NCI-H1417 (cell line): Measurements from ENCODE around the gene WDR83.
"Not testable (repeated sequence)": the region's sequence is repeated elsewhere in the genome, so short reads cannot be mapped to it uniquely, and the experiment has no call there.

ENCODE experiments used
- DNase-seq, 3 experiments: peaks; one replicate each; lab custom pipeline; 2025; lab: John Stamatoyannopoulos, UW

The WDR83 gene

DNA sequence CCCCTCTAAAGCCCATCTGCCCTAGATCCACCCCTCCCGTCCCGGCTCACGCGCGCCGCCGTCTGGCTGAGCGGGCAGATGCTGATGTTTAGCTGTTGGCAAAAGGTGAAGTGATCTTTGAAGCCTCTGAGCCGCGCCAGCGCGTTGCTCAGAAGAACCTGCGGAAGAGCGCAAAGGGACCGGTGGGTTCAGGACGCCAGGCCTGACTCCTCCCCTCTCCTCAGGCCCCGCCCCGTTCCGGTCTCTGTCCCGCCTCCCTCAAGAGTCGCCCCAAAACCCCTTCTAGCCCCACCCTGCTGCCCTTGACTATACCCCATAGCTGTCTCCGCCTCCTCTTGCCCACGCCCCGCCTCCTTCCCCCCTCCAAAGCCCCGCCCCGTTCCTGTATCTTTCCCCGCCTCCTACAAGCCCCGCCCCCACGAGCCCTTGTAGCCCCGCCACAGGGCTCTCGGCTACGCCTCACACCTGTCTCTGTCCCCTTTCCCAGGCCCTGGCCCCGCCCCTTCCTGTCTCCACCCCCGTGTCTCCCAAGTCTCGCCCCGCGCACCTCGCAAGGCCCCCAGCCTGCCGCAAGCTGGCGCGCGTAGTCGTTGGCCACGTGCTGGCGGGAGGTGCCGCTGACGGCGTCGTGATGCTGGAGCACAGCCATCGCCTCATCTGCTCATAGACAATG lies 9.6 kb upstream of the WDR83 start:
- DNase-seq, result no peak

DNA sequence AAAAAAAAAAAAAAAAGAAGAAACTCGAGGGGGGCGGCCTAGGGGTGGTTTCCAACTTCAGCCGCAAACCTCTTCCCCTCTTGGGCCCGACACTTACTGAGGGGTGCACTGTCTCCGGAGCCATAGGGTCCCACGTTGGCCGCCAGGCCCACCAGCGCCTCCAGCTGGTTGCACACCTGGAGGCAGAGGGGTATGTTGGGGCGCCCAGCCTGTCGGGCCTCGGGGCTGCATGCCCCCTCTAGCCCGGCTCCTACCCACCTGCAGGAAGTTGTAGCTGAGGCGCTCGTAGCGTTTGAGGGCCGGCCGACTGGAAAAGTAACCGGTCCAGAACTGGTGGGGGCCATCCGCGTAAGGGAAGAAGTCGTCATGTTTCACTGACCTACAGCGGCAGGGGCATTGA lies 8.6 kb upstream of the WDR83 start:
- no peak for DNase-seq

DNA sequence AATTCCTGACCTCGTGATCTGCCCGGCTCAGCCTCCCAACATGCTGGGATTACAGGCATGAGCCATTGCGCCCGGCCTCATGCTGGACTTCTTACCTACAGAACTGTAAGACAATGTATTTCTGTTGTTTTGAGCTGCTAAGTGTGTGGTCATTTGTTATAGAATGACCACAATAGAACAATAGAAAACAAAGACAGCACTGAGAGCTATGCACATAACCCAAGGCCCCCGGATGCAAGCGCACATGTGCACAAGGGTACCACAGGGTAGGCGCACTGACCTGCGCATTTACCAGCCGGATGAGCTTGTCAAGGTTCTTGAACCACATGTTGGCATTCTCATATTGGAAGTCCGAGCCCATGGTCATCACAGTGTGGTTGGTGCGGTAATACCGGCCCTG lies 5.6 kb upstream of the WDR83 start:
- no peak for DNase-seq

DNA sequence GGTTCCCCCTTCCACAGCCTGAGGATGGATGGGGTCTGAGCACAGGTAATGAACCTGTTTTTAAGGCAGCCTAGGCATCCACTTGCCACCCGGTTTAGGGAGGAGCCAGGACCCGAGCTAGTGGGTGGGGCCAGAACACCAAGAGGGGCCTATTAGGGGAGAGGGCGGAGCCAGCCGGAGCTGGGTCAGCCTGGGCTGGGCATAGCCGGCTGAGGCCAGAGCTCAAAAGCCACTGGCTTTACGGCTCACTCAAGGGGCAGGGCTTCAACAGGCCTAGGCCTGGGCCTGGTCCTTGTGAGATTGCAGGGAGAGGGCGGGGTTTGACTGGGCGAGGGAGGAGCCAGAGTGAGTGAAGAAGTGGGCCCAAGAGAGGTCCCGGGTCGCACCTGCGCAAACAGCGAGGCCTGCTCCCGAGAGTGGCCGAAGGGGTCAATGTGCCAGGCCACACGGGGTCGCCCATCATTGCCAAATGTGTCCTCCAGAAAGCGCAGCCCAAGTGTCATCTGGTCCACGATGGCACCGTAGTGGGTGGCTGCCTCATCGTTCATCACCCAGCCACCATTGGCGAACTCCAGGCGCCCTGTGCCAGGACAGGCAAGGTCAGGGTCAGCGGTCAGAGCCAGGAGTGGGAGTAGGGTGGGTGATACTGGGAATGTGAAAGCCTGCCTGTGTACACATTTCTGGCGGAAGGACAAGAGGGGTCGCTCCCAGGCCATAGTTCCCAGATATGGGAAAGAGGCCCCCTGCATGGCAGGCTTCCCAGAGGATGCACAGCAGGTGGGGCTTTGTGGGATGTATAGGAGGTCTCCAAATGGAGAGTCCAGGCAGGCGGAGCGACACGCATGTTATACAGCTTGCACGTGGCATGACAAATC lies 2.0 kb upstream of the WDR83 start:
- DNase-seq, result no peak

DNA sequence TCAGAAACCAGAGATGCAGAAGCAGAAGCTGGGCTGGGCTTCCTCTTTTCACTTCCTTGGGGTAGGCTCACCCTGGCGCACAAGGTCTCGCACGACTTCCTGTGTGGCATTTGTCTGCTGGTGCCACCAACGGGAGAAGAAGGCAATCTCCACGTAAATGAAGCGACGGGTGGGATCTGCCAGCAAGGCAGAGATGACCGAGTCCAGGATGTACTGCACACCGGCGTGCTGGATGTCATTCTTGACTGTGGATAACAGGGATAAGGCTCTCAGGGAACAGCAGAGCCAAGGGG lies 1.4 kb upstream of the WDR83 start:
- no peak for DNase-seq

DNA sequence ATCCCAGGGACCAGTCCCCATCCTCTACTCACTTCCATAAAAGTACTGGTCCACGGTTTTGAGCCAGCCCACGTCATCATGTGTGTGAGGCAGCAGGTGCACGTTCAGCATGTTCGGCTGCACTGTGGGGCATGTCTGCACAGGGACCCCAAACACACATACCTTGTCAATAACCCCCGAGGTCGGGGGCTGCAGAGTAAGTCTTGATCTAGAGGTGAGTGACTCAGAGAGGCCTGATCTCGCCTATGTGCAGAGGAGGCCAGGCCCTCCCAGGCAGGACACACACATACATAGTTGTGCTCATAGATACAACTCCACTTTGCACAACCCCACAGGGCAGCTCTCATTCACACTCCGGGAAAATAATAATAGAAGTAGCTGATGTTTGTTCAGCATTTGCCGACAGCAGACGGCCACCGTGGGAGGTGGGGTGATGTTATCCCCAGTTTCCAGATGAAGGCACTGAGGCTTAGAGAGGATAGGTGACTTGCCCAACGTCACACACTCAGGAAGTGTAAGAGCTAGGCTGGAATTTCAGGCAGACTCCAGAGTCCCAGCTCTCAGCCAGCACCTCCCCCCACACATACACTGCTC lies 839 bp upstream of the WDR83 start:
- DNase-seq, result no peak

DNA sequence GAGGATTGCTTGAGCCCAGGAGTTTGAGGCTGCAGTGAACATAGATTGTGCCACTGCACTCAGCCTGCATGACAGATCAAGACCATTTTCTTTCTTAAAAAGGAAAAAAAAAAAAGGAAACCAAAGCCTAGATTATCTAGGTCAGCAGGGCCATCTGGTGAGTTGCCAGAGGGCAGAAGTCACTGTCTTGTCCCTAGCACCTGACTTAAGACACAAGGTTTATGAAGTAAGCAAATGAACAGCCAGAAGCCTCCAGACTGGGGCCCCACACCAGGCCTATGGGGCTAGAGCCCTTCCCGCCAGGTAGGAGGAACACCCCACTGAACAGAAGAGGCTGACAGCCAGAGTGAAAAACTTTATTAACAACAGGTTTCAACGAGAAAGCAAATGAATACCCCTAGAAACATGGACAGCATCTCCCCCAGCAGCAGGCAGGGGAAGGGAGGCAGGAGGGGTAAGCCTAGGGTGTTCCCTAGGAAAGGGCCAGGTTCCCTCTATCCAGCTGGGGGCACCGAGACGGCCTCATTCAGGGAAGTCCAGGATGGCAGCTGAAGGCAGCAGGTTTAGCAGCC lies 1.2 kb downstream of the WDR83 start:
- DNase-seq, result no peak

DNA sequence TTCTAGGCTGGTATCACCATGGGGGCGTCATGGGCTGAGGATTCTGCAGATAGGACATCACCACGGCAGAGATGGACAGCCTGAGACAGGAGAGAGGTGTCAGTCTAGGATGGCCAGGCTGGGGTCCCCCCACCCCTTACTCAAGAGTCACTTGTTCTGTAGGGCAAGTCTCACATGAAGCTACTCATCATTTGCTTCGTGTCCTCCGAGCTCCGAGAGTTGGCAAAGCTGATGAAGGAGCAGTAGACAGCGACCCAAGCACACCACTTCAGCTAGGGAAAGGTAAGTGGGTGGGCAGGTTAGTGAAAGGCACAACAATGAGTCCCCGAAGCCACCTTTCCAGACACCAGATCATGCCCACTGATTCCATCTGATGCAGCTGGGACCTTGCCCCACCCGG lies 1.7 kb downstream of the WDR83 start:
- DNase-seq, result peak in 1 of 3 experiments; percentile 49

DNA sequence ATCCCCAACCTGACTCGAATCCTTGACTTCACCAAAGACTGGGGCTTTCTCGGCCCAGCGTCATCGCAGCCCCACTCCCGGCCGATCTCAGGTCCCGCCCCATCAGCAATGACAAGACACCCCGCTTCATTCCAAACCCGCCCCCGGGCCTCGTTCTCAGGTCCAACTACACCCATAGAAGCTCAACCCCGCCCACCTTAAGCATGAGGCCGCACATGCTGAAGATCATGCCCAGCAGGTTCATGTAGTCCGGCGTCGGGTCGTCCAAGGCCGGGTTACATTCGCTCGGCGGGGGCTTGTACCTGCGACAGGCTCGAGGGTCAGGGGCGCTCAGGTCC lies 2.3 kb downstream of the WDR83 start:
- peak in 2 of 3 experiments; percentile 73 to 78 for DNase-seq

DNA sequence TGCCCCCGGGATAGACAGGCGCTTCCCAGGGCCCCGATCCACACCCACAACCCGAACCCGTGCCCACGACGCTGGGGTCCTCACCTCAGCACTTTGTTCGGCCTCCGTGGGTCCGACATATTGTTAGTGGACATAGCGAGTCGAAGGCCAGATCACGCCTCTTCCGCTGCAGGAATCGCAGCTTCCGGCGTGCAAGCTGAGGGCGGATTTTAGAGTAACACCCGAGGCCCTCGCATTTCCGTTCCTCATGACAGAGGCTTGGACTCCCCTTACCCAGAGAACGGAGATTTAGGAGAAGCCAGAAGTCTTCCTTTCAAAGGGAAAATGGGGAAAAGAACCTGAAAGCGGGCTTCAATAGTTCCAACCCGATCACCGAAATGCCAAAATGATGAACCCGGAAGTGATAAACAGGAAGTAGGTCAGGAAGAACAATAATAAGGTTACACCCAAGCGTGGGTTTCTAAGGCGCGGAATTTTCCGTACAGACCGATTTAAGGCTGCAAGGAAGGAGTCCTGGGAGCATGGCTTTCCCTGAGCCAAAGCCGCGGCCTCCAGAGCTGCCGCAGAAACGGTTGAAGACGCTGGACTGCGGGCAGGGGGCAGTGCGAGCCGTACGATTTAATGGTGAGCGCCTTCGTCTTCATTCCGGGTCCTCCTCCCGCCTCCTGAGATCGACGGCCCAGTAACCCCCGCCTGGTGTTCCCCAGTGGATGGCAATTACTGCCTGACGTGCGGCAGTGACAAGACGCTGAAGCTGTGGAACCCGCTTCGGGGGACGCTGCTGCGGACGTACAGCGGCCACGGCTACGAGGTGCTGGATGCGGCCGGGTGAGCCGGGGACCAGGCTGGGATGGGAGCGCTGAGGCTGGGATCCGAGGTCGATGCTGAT lies 2.9 kb downstream of the WDR83 start:
- peak; percentile 66 to 97 (median 92) for DNase-seq

DNA sequence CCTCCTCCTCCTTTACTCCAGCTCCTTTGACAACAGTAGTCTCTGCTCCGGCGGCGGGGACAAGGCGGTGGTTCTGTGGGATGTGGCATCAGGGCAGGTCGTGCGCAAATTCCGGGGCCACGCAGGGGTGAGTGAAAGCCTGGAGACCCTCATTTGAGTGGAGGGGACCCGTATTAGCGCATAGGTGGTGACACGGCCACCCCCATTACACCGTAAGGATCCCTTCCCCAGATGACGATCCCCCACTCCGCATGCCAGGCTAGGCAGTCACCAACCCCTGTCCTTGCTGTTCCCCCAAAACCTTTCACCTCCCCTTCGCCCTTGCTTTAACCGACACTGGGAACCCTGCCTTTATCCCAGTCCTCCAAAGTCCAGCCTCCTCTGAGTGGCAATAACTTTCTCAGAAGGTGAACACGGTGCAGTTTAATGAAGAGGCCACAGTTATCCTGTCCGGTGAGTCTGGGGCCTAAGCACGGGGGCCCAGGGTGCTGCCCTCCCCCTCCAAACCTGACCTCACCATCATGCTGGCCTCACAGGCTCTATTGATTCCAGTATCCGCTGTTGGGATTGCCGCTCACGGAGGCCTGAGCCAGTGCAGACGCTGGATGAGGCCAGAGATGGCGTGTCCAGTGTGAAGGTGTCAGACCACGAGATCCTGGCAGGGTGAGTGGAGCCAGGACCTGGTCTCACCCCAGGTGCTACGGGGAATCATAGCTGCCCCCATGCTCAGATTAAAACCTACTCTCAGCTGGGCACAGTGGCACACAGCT lies 3.7 kb downstream of the WDR83 start:
- no peak for DNase-seq

DNA sequence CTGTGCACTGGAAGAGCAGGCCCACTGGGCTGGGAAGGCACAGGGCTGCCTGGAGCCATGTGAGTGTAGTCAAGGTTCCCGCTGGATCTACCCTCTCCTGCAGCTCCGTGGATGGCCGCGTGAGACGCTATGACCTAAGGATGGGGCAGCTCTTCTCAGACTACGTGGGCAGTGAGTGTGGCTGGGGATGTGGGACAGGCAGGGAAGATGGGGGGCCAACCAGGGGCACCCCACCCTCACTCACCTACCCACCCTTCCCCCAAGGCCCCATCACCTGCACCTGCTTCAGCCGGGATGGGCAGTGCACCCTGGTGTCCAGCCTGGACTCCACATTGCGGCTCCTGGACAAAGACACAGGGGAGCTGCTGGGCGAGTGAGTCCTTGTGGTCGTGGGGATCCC lies 6.1 kb downstream of the WDR83 start:
- no peak for DNase-seq

DNA sequence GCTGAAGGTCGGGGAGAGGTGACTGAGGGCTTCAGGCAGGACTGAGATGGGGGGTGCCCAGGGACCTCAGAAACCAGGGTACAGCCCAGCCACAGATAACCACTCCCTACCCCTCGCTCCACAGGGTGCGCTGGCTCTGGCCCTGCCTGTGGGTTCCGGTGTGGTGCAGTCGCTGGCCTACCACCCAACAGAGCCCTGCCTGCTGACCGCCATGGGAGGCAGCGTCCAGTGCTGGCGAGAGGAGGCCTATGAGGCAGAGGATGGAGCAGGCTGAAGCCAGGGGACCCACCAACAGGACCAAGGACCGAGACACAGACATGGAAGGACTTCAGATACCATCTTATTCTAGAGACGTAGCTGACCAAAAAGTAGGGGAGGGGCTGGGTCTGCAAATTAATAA lies 8.8 kb downstream of the WDR83 start:
- no peak for DNase-seq

DNA sequence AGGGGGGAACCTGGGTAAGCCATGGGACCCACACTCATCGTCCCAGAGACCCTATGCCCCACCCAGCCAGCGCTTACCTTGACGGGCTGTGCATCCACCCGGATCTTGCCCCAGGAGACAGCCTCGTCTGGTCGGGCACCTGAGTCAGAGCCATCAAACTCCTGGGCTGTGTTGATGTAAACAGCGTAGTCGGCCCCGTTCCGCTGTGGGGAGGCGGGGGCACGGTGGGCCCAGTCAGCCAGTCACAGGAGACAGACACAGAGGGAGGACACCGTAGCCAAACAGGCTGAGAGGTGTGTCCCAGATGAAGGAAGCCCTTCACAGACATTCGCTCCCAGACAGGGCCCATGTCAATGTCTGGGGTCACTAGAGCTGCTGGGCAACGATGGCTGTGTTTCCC lies 9.3 kb downstream of the WDR83 start:
- DNase-seq, result no peak

DNA sequence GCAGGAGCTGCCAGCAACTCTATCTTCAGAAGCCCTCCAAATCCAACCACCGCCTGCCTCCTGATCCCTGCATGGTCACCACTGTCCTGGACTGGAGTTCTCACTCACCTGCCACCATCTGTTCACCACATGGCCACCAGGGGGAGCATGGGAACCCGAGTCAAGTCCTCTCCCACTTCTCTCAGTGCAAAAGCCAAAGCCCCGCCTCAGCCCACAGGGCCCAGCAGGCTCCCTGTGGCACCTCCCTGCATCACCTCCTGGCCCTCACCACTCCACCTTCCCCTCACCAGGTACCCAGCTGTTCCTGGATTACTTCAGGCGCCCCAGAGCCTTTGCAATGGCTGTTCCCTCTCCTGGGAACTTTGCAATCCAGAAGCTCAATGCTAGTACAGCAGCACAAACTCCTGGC lies 9.8 kb downstream of the WDR83 start:
- peak; percentile 62 to 86 (median 69) for DNase-seq

DNA sequence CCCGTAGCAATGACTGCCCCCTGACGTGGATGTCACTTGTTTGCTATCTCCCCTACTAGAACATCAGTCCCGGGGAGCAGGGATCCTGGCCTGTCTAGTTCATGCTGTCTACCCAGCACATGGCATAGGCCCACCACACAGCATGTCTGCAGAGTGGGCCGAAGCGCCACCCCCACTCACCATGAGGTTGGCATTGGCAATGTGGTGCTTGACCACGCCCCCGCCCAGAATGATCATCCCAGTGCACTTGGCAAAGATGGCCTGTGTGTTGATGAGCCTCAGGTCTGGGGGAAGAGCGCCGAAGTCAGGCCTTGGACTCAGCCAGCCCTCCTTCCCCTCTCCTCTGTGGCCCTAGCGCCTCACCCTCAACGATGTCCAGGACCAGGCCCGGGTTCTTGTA lies 10.3 kb downstream of the WDR83 start:
- no peak for DNase-seq

DNA sequence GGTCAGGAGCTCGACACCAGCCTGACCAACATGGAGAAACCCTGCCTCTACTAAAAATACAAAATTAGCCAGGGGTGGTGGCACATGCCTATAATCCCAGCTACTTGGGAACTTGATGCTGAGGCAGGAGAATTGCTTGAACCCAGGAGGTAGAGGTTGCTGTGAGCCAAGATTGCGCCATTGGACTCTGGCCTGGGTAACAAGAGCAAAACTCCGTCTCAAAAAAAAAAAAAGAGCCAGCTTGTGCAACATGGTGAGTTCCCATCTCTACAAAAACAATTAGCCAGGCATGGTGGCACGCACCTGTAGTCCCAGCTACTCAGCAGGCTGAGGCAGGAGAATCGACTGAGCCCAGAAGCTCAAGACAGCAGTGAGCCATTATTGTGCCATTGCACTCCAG lies 11.4 kb downstream of the WDR83 start:
- DNase-seq, result not testable (repeated sequence)

DNA sequence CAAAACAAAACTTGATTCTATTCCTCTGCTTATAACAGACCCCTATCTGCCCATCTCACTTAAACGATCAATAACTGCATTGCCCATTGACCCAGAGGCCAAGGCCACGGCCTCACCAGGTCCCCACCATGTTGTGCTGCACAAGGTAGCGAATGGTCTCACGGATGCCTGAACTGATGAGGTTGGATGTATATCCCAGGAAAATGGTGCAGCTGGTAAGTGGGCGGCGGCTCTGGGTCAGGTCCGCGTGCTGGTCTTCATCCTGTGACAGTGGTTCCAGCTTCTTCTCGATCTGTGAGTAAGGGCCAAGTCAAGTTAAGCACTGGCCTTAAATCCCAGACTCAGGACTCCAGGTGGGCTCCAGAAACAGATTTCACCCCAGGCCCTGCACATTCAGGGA lies 13.4 kb downstream of the WDR83 start:
- no peak for DNase-seq

DNA sequence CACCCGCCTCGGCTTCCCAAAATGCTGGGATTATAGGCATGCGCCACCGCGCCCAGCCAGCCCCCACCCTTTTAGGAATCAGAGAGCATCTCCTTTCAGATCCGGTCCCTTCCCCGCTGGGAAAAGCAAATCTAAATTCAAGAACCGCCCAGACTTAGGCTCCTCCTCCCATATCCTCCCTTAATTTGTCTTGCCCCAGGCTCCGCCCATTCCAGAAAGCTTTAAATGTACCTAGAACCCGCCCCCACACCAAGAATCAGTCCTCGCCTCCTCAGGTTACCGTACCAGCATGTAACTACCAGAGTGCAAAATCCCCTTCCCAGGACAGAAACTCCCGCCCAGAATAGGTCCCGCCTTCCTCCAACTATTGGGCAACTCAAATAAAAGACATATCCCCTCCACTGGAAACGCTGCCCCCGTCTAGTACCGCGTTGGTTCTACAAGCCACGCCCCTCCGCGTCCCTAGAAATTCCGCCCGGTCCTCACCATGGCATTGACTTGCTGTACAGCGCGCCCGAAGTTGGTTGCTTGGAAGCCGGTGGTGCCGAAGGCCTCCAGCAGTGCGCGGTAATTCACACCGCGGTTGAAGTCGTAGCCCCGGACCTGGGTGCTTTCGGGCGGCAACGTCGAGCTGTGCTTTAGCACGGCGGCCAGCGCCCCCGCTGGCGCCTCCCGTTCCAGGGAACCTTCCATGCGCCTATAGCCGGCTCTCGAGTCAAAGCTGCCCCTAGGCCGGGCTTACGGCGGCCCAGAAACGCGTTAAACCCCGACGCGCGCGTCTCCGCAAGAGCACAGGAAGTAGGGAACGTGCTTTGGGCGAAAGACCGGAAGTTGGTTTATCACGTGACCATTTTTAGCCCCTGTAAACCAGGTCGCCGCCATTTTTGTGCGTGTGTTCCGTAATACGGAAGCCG lies 14.7 kb downstream of the WDR83 start, which contains the start of gene DHPS:
TSS of gene DHPS (minus strand) at position 807 of the 914 bp plus-strand sequence. CDS start at position 693, 114 bp downstream.
- DNase-seq, result peak; percentile 94 to 100 (median 97)

DNA sequence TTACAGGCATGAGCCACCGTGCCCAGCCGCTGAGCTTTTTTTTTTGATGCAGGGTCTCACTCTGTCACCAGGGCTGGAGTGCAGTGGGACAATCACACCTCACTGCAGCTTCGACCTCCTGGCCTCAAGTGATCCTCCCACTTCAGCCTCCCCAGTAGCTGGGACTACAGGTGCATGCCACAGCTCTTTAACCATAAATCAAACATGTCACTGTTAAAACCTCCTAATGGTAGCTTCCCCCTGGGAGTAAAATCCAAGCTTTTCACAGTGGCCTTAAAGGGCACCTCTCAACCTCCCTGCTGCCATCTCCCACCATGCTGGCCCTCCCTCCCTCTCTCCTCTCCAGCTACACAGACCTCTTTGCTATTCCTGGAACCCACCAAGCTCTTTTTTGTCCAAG lies 19.2 kb downstream of the WDR83 start:
- DNase-seq, result no peak
